HG03565 (cell line): Measurements from ENCODE around the gene SPOUT1.

Source experiments
- ATAC-seq: cut with Tn5 transposase; IDR thresholded peaks from one replicate; pipeline ENCODE4 v1.9.1; 2021; ENCODE audit warnings: mild to moderate bottlenecking, moderate library complexity; ENCODE audit not compliant: unreplicated experiment

SPOUT1 gene

GRCh38 chr9:128773049-128773448 lies 56.5 kb downstream of the SPOUT1 start:
- no peak for ATAC-seq

GRCh38 chr9:128771745-128772519 lies 57.7 kb downstream of the SPOUT1 start, which contains the start of gene ZER1:
Gene ZER1, minus strand, starts transcription at chr9:128771927. Its CDS starts 16,362 bp downstream, at chr9:128755565.
- ATAC-seq: peak; percentile 83

- ATAC-seq: peak; percentile 22
Measured at GRCh38 chr9:128771094-128771721, 58.4 kb downstream of the SPOUT1 start.

GRCh38 chr9:128770286-128771030 lies 59.1 kb downstream of the SPOUT1 start:
- no peak for ATAC-seq
